Calu3 (cell line): ENCODE measurements around the gene PRLH. TPM values are rescaled to one million over a fixed set of nuclear protein-coding genes. Genes with fewer than 3 reads are reported as not detected.

Source experiments
- BruUV-seq: library from RNA; stranded (reverse); fragments of 400-500 nt; replicated peaks from 2 replicates; lab custom pipeline; 2021; lab: Mats Ljungman, UMichigan
- CTCF ChIA-PET: fragments of 300-600 bp; sonication (Branson Sonifier 250); formaldehyde crosslinking; loops from one replicate; lab custom pipeline; 2022; ENCODE audit warnings: antibody characterized with exemption; lab: Charles Lee
- DNase-seq: peaks from one replicate; pipeline ENCODE4 v3.0.0; 2022
- H3K27ac Mint-ChIP-seq: one replicate; pipeline ENCODE4 v1.8.0; 2022; ENCODE audit warnings: mixed read lengths; ENCODE audit not compliant: unreplicated experiment
- H3K27me3 Mint-ChIP-seq: one replicate; pipeline ENCODE4 v1.8.0; 2022; ENCODE audit warnings: mixed read lengths; ENCODE audit not compliant: unreplicated experiment
- H3K36me3 Mint-ChIP-seq: one replicate; pipeline ENCODE4 v1.8.0; 2022; ENCODE audit warnings: mild to moderate bottlenecking, moderate library complexity, mixed read lengths; ENCODE audit not compliant: insufficient read depth, unreplicated experiment
- H3K4me1 Mint-ChIP-seq: one replicate; pipeline ENCODE4 v1.8.0; 2022; ENCODE audit warnings: mild to moderate bottlenecking, low read depth, mixed read lengths; ENCODE audit not compliant: unreplicated experiment
- H3K4me3 Mint-ChIP-seq: one replicate; pipeline ENCODE4 v1.8.0; 2022; ENCODE audit warnings: mild to moderate bottlenecking, low read depth, moderate library complexity, mixed read lengths; ENCODE audit not compliant: unreplicated experiment
- H3K9me3 Mint-ChIP-seq: one replicate; pipeline ENCODE4 v1.8.0; 2022; ENCODE audit warnings: low read depth, mixed read lengths; ENCODE audit not compliant: unreplicated experiment
- intact Hi-C: fragments of 100-400 bp; cut with micrococcal nuclease; formaldehyde crosslinking; loops from one replicate; pipeline ENCODE4 v1.10.0; 2022; ENCODE audit not compliant: unreplicated experiment
- total RNA-seq: library from RNA; stranded (reverse); gene quantifications from 2 replicates; pipeline ENCODE4 v1.2.3, GENCODE V29; 2022
- TF ChIP-seq, protein P1 (sequence below): fragments of 200-600 bp; IDR thresholded peaks from one replicate; pipeline ENCODE4 v1.8.0; 2022; ENCODE audit warnings: antibody characterized with exemption; ENCODE audit not compliant: unreplicated experiment

The PRLH gene
- total RNA-seq, 1 experiment from 2014 or later = not detected

DNA sequence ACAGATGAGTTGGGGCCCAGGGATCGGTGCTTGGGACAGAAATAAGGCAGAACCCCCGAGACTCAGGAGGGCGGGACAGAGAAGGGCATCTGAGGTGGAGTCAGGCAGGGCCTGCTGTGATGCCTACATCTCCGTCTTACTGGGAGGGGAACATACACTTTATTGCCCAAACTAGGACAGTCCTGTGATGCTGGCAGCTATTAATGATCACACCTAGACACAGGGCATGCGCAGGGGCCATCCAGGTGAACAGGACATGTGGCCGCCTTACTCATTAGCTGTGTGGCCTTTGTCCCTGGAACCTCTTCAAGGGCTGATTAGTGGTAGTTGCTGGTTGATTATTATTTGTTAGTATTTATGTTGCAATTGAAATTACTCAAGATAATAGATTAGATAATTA is 46.1 kb upstream of the PRLH start:
- H3K36me3 Mint-ChIP-seq = peaks cover 6% of the 10 kb centered on the region
- intact Hi-C loops = no loop called here
- CTCF ChIA-PET = no interaction called here
- no TSS peak for BruUV-seq
- H3K4me3 Mint-ChIP-seq = no peak overlapping the region
- TF ChIP-seq, protein P1, sequence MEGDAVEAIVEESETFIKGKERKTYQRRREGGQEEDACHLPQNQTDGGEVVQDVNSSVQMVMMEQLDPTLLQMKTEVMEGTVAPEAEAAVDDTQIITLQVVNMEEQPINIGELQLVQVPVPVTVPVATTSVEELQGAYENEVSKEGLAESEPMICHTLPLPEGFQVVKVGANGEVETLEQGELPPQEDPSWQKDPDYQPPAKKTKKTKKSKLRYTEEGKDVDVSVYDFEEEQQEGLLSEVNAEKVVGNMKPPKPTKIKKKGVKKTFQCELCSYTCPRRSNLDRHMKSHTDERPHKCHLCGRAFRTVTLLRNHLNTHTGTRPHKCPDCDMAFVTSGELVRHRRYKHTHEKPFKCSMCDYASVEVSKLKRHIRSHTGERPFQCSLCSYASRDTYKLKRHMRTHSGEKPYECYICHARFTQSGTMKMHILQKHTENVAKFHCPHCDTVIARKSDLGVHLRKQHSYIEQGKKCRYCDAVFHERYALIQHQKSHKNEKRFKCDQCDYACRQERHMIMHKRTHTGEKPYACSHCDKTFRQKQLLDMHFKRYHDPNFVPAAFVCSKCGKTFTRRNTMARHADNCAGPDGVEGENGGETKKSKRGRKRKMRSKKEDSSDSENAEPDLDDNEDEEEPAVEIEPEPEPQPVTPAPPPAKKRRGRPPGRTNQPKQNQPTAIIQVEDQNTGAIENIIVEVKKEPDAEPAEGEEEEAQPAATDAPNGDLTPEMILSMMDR = no peak
- H3K9me3 Mint-ChIP-seq = peaks cover 2% of the 10 kb centered on the region
- no peak for DNase-seq
- H3K27me3 Mint-ChIP-seq = no peaks in the 10 kb centered on the region
- no peak overlapping the region for H3K27ac Mint-ChIP-seq
- no peaks in the 10 kb centered on the region for H3K4me1 Mint-ChIP-seq

- Mint-ChIP-seq H3K4me1 (no peaks in the 10 kb centered on the region), H3K36me3 (peaks cover 5% of the 10 kb centered on the region), H3K27me3 (no peaks in the 10 kb centered on the region), H3K4me3 (no peak overlapping the region), H3K27ac (no peak overlapping the region), H3K9me3 (no peaks in the 10 kb centered on the region)
- CTCF ChIA-PET = no interaction called here
- intact Hi-C loops = no loop called here
- no TSS peak for BruUV-seq
- no peak for DNase-seq
- TF ChIP-seq, protein P1 = no peak
Observed at GRCh38 chr2:237524631-237525030, 41.7 kb upstream of the PRLH start.

- intact Hi-C loops = no loop called here
- no peaks in the 10 kb centered on the region for H3K9me3 Mint-ChIP-seq
- DNase-seq = no peak
- no peaks in the 10 kb centered on the region for H3K27me3 Mint-ChIP-seq
- no peak overlapping the region for H3K27ac Mint-ChIP-seq
- CTCF ChIA-PET = no interaction called here
- H3K4me1 Mint-ChIP-seq = no peaks in the 10 kb centered on the region
- H3K36me3 Mint-ChIP-seq = peaks cover 5% of the 10 kb centered on the region
- TF ChIP-seq, protein P1 = no peak
- no peak overlapping the region for H3K4me3 Mint-ChIP-seq
- no TSS peak for BruUV-seq
Observed at GRCh38 chr2:237525559-237526157, 40.7 kb upstream of the PRLH start.

DNA sequence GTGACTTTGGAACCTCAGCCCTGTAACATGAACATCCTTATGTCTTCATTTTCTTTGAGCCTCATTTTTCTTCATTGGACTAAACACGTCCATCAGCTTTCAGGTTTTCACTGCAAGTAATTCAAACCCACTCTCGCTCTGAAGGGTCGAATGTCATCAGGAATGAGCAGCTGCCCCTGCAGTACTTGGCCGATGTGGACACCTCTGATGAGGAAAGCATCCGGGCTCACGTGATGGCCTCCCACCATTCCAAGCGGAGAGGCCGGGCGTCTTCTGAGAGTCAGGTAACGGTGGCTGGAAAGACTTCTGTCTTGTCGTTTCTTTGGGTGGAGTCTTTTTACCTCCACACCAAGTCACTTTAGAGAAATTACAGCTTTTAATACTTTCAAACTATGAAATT is 39.1 kb upstream of the PRLH start:
- no peaks in the 10 kb centered on the region for H3K4me1 Mint-ChIP-seq
- H3K9me3 Mint-ChIP-seq = no peaks in the 10 kb centered on the region
- H3K4me3 Mint-ChIP-seq = no peak overlapping the region
- H3K27me3 Mint-ChIP-seq = no peaks in the 10 kb centered on the region
- no TSS peak for BruUV-seq
- intact Hi-C loops = no loop called here
- TF ChIP-seq, protein P1 = no peak
- no peak for DNase-seq
- no peak overlapping the region for H3K27ac Mint-ChIP-seq
- no peaks in the 10 kb centered on the region for H3K36me3 Mint-ChIP-seq
- CTCF ChIA-PET = no interaction called here
